ENCODE results near the gene PTPRR.

The PTPRR gene

DNA sequence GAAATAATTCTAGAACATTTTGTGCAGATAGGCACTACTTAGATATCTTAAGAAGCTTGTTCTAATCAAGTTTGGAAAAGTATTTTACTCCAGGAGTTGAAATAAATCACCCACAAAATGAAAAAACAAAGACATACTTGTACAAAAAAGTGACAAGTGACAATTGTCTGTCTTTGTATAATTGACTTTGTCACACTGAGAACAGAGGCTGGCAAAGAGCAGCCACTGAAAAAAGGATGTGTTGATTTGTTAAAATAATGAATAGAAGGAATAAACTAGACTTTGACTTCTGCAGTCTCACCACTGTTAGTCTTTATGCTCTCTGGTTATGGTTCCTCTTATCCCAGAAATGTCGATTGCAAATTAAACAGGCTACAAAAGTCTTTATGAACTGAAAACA is 77.6 kb downstream of the PTPRR start:
- Mint-ChIP-seq H3K27me3 (ENCODE audit: low read depth) (no peaks in the 10 kb centered on the region), H3K27ac (no peak overlapping the region), H3K9me3 (no peaks in the 10 kb centered on the region), H3K36me3 (ENCODE audit: low read depth) (no peaks in the 10 kb centered on the region), H3K4me3 (no peak overlapping the region), H3K4me1 (no peaks in the 10 kb centered on the region)
- no peak for TF ChIP-seq CTCF (IDR thresholded peaks at IDR 0.05; ENCODE audit: unreplicated experiment in 3 of 3)

DNA sequence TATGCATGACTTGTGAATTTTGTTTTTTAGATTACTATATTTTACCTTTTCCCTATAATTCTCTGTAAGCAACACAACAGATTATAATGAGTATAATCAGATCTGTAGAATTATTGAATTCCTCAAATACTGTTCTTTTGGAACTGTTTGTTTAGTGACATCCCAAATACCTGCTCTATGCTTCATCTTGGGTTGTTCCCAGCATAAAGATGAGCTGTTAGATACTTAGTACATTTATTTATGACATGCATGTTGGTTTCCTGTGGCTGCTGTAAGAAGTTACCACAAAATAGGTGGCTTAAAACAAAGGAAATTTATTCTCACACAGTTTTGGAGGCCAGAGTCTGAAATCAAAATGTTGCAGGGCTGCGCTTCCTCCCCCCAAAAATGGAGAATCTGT is 78.4 kb downstream of the PTPRR start:
- Mint-ChIP-seq H3K4me1 (no peaks in the 10 kb centered on the region), H3K9me3 (no peaks in the 10 kb centered on the region), H3K36me3 (ENCODE audit: low read depth) (no peaks in the 10 kb centered on the region), H3K27me3 (ENCODE audit: low read depth) (no peaks in the 10 kb centered on the region), H3K27ac (no peak overlapping the region), H3K4me3 (no peak overlapping the region)
- no peak for TF ChIP-seq CTCF (IDR thresholded peaks at IDR 0.05; ENCODE audit: unreplicated experiment in 3 of 3)

GRCh38 chr12:70840656-70841350 is 79.7 kb downstream of the PTPRR start:
- Mint-ChIP-seq H3K4me1 (no peaks in the 10 kb centered on the region), H3K27me3 (ENCODE audit: low read depth) (no peaks in the 10 kb centered on the region), H3K36me3 (ENCODE audit: low read depth) (no peaks in the 10 kb centered on the region), H3K4me3 (no peak overlapping the region), H3K9me3 (no peaks in the 10 kb centered on the region), H3K27ac (no peak overlapping the region)
- TF ChIP-seq CTCF (IDR thresholded peaks at IDR 0.05; ENCODE audit: unreplicated experiment in 3 of 3), result no peak

GRCh38 chr12:70839544-70839943 is 81.0 kb downstream of the PTPRR start:
- no peak for TF ChIP-seq CTCF (IDR thresholded peaks at IDR 0.05; ENCODE audit: unreplicated experiment in 3 of 3)
- Mint-ChIP-seq H3K9me3 (no peaks in the 10 kb centered on the region), H3K4me3 (no peak overlapping the region)

DNA sequence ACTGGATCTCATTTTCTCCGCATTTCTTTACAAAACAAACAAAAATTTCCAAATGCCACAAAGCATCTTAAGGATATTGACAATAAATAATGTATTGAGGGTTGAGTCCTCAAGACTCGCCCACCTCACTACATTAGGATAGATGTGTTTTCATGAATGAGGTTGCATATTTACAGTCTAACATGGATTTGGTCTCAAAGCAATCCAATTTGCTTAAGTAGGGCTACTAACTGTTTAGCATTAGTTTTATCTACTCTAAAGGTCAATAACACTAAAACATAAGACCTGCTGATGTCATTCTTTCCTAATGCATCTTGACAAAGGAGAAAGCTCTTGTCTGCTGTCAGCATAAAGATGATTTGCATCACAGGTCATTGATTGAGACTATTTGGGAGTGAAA is 82.4 kb downstream of the PTPRR start:
- Mint-ChIP-seq H3K27ac (no peak overlapping the region), H3K36me3 (ENCODE audit: low read depth) (no peaks in the 10 kb centered on the region), H3K4me3 (no peak overlapping the region), H3K27me3 (ENCODE audit: low read depth) (no peaks in the 10 kb centered on the region), H3K4me1 (no peaks in the 10 kb centered on the region), H3K9me3 (no peaks in the 10 kb centered on the region)
- no peak for TF ChIP-seq CTCF (IDR thresholded peaks at IDR 0.05; ENCODE audit: unreplicated experiment in 3 of 3)

More at GRCh38 chr12:70839544-70839943, 81.0 kb downstream of the PTPRR start:
- no peaks in the 10 kb centered on the region for H3K27me3 Mint-ChIP-seq (ENCODE audit: low read depth)
- H3K36me3 Mint-ChIP-seq (ENCODE audit: low read depth), result no peaks in the 10 kb centered on the region
- H3K27ac Mint-ChIP-seq, result no peak overlapping the region
- no peaks in the 10 kb centered on the region for H3K4me1 Mint-ChIP-seq

GRCh38 chr12:70837026-70837425 is 83.5 kb downstream of the PTPRR start:
- no peak overlapping the region for H3K4me3 Mint-ChIP-seq
- H3K9me3 Mint-ChIP-seq, result no peaks in the 10 kb centered on the region
- no peak overlapping the region for H3K27ac Mint-ChIP-seq
- no peak for TF ChIP-seq CTCF (IDR thresholded peaks at IDR 0.05; ENCODE audit: unreplicated experiment in 3 of 3)
- H3K27me3 Mint-ChIP-seq (ENCODE audit: low read depth), result no peaks in the 10 kb centered on the region
- H3K4me1 Mint-ChIP-seq, result no peaks in the 10 kb centered on the region
- H3K36me3 Mint-ChIP-seq (ENCODE audit: low read depth), result no peaks in the 10 kb centered on the region

Data from nephron (organoid).